ENCODE data around the gene PPP3CB.

DNA sequence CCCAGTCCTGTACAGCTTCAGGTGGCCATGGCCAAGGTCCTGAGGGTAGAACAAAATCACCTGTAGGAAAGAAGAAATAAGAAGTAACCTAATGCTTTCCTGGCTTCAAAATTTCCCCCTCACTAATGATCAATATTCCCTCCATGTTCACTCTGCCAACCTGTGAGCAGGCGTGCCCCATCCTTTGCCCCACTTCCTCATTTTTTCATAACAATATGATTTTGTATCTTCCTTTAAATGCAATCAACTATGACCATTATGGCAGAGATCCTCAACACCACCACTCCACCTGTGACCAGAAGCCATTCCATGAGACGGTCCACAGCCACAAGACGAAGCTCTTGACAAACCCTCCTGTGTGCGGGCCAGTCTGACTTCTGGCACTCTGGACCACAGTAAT lies 69.5 kb downstream of the PPP3CB start:
- TF ChIP-seq POLR2A (IDR thresholded peaks at IDR 0.05), result no peak
- TF ChIP-seq CTCF (IDR thresholded peaks at IDR 0.05), result no peak
- no peak for TF ChIP-seq EP300 (IDR thresholded peaks at IDR 0.05)
